Activated CD4-positive, alpha-beta memory T cell treated with anti-CD3 and anti-CD28 coated beads, Interleukin-2, amount 10 ng/mL, durations not matched to agents 7 days and 5 days (primary cell): Measurements from ENCODE around the gene DOK6. TPM values are rescaled to one million over a fixed set of nuclear protein-coding genes. Genes with fewer than 3 reads are reported as not detected.

Source experiments
- CTCF ChIA-PET: fragments of 350-600 bp; sonication (Branson Sonifier 250); formaldehyde crosslinking; loops from one replicate; lab custom pipeline; 2021; ENCODE audit warnings: antibody characterized with exemption, inconsistent platforms; lab: Charles Lee
- POLR2A ChIA-PET: fragments of 350-600 bp; sonication (Branson Sonifier 250); formaldehyde crosslinking; loops from one replicate; lab custom pipeline; 2021; ENCODE audit warnings: antibody characterized with exemption; lab: Charles Lee
- DNase-seq: peaks from one replicate; pipeline ENCODE4 v3.0.0-alpha.2; 2020
- H3K27ac Mint-ChIP-seq: one replicate; pipeline ENCODE4 v1.8.0; 2021; ENCODE audit warnings: mild to moderate bottlenecking, mixed read lengths
- H3K27me3 Mint-ChIP-seq: one replicate; pipeline ENCODE4 v1.8.0; 2021; ENCODE audit warnings: mixed read lengths
- H3K36me3 Mint-ChIP-seq: one replicate; pipeline ENCODE4 v1.8.0; 2021; ENCODE audit warnings: low read depth, mixed read lengths
- H3K4me1 Mint-ChIP-seq: one replicate; pipeline ENCODE4 v1.8.0; 2021; ENCODE audit warnings: mixed read lengths
- H3K4me3 Mint-ChIP-seq: one replicate; pipeline ENCODE4 v1.8.0; 2021; ENCODE audit warnings: mild to moderate bottlenecking, mixed read lengths
- H3K9me3 Mint-ChIP-seq: one replicate; pipeline ENCODE4 v1.8.0; 2021; ENCODE audit warnings: mixed read lengths
- total RNA-seq, 2 experiments: library from RNA; stranded (reverse); gene quantifications; one replicate each; pipeline ENCODE4 v1.2.3, GENCODE V29; 2021

The DOK6 gene
- total RNA-seq, 2 experiments from 2014 or later, result not detected

DNA sequence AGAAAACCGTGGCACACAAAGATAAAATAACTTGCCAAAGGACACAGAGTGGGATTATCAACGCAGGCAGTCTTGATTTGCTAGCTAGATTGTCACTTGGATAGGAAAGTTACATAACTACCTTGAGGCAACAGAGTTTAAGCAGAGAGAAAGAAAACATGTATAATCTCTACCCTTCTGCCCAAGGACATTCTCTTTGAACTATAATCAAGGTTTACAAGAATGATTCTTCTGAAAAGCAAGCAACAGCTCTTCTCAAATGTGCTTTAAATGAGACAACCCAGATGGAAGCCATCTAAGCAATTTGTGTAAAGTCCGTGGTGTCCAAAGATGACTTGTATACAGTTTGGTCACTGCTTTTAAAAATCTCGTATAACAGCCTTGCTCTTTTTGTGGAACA is 369.6 kb downstream of the DOK6 start:
- ChIA-PET POLR2A (no interaction called here), CTCF (no interaction called here)
- H3K27ac Mint-ChIP-seq, result no peak overlapping the region
- peaks cover 10% of the 10 kb centered on the region for H3K4me1 Mint-ChIP-seq
- no peak for DNase-seq
- peaks cover 11% of the 10 kb centered on the region for H3K36me3 Mint-ChIP-seq
- H3K27me3 Mint-ChIP-seq, result no peaks in the 10 kb centered on the region
- peaks cover 2% of the 10 kb centered on the region for H3K9me3 Mint-ChIP-seq
- H3K4me3 Mint-ChIP-seq, result no peak overlapping the region

DNA sequence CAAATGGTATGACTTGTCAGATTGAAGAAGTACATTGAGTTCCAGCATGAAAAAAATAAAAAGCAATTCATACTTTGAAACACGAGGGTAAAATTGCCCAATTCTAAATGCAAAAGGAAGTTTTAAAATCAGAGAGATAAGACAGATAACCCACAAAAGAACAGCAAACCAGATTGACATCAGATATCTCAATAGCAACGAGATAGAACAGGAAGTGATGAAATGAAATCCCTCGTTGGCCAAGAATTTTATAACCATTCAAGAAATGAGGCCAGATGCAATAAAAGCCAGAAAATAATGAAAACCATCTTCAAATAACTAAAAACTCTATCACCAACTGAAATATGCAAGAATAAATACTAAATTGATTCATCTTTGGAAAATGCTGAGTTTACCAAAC is 374.1 kb downstream of the DOK6 start:
- Mint-ChIP-seq H3K36me3 (peaks cover 11% of the 10 kb centered on the region), H3K27ac (no peak overlapping the region), H3K27me3 (no peaks in the 10 kb centered on the region), H3K4me1 (peaks cover 10% of the 10 kb centered on the region), H3K9me3 (peaks cover 2% of the 10 kb centered on the region), H3K4me3 (no peak overlapping the region)
- no peak for DNase-seq
- ChIA-PET CTCF (no interaction called here), POLR2A (no interaction called here)

DNA sequence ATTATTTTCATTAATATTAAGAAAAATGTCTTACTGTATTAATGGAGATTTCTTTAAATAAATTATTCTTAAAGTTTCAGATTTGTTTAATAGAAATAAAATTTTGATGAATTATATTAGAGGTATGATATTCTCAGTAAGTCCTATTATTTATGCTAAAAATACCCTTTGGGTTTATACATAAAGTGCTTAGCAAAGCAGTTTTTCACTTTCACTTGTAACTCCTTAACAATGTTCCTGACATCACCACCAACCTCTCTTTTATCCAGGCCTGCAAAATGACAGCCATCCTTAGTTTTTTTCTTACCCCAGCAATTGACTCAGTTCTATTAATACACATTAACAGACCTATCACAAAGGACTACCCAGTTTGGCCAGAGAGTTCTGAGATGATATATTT is 376.6 kb downstream of the DOK6 start:
- POLR2A ChIA-PET, result no interaction called here
- Mint-ChIP-seq H3K4me1 (peaks cover 10% of the 10 kb centered on the region), H3K9me3 (peaks cover 2% of the 10 kb centered on the region), H3K27me3 (no peaks in the 10 kb centered on the region), H3K27ac (no peak overlapping the region), H3K4me3 (no peak overlapping the region), H3K36me3 (peaks cover 11% of the 10 kb centered on the region)
- CTCF ChIA-PET, result no interaction called here
- DNase-seq, result no peak

GRCh38 chr18:69778680-69779079 is 378.0 kb downstream of the DOK6 start:
- peaks cover 2% of the 10 kb centered on the region for H3K9me3 Mint-ChIP-seq
- no peaks in the 10 kb centered on the region for H3K36me3 Mint-ChIP-seq
- H3K27ac Mint-ChIP-seq, result no peak overlapping the region
- no peak for DNase-seq
- CTCF ChIA-PET, result no interaction called here
- H3K4me3 Mint-ChIP-seq, result no peak overlapping the region
- POLR2A ChIA-PET, result no interaction called here
- H3K27me3 Mint-ChIP-seq, result no peaks in the 10 kb centered on the region
- peaks cover 10% of the 10 kb centered on the region for H3K4me1 Mint-ChIP-seq

- H3K4me1 Mint-ChIP-seq, result no peaks in the 10 kb centered on the region
- H3K36me3 Mint-ChIP-seq, result no peaks in the 10 kb centered on the region
- H3K9me3 Mint-ChIP-seq, result no peaks in the 10 kb centered on the region
- ChIA-PET CTCF (interaction anchor here (1.2 kb wide), 1 partner anchor 21 kb away, joined by 3 read pairs; no protein-coding TSS in a partner anchor), POLR2A (no interaction called here)
- no peak overlapping the region for H3K4me3 Mint-ChIP-seq
- H3K27ac Mint-ChIP-seq, result no peak overlapping the region
- no peaks in the 10 kb centered on the region for H3K27me3 Mint-ChIP-seq
- DNase-seq, result no peak
These were observed 380.2 kb downstream of the DOK6 start for GRCh38 chr18:69780851-69781250.

GRCh38 chr18:69784815-69785214 is 384.1 kb downstream of the DOK6 start:
- POLR2A ChIA-PET, result no interaction called here
- no peaks in the 10 kb centered on the region for H3K27me3 Mint-ChIP-seq

DNA sequence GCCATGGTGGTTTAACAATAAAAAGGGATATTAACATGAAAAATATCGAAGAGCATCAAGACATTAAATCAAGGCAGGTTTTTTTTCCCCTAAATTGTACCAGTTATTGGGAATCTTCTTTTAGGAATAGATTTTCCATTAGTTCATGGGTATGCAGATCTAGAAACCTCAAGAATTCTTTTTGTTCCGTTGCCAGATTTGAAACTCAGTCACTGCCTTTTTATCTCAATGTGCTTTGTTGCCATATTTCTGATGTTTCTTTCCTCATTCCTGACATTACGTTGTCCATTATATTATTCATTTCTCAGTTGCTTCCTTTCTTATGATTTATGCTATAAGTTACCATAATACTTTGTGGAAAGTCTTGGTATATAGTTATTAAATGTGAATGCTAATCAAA is 384.8 kb downstream of the DOK6 start:
- Mint-ChIP-seq H3K27me3 (no peaks in the 10 kb centered on the region), H3K9me3 (no peaks in the 10 kb centered on the region), H3K4me1 (no peaks in the 10 kb centered on the region), H3K27ac (no peak overlapping the region), H3K36me3 (no peaks in the 10 kb centered on the region), H3K4me3 (no peak overlapping the region)
- ChIA-PET CTCF (no interaction called here), POLR2A (no interaction called here)
- DNase-seq, result no peak

More at GRCh38 chr18:69784815-69785214, 384.1 kb downstream of the DOK6 start:
- Mint-ChIP-seq H3K36me3 (no peaks in the 10 kb centered on the region), H3K4me3 (no peak overlapping the region), H3K27ac (no peak overlapping the region), H3K4me1 (no peaks in the 10 kb centered on the region), H3K9me3 (no peaks in the 10 kb centered on the region)
- no peak for DNase-seq
- CTCF ChIA-PET, result no interaction called here

GRCh38 chr18:69786427-69786826 is 385.7 kb downstream of the DOK6 start:
- Mint-ChIP-seq H3K36me3 (no peaks in the 10 kb centered on the region), H3K9me3 (no peaks in the 10 kb centered on the region), H3K27ac (no peak overlapping the region), H3K4me3 (no peak overlapping the region), H3K4me1 (no peaks in the 10 kb centered on the region), H3K27me3 (no peaks in the 10 kb centered on the region)
- ChIA-PET POLR2A (no interaction called here), CTCF (no interaction called here)
- DNase-seq, result no peak

DNA sequence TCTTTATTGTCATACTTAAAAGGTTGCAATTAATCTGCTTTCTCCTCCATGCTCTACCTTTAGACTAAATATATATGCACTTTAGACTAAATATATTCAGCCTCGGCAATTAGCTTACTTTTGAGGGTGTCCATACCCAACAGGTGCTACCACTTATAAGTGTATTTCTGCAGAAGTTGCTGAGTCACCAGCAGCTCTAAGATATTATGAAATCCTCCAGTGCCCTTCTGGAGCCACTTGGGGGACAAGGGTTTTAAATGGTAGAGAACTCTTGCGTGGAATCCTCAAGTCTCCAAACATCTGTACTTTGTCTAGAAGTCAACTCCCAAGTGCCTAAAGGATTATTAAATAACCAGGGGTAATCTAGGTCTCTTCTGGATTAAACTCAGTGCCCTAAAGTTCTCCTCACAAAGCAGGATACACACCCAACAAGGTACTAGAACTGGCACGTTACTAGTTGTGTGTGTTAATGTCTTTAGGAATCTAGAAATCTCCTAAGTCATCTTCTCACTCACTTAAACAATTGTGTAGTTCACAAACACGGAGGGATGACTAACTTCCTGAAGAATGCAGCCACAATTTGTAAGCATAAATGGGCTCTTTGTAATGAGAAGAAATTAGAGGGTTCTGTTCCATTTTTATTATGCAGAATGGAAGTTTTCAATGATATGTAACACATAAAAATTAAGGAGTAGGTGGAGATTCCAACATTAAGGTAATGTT is 387.3 kb downstream of the DOK6 start:
- H3K4me1 Mint-ChIP-seq, result no peaks in the 10 kb centered on the region
- POLR2A ChIA-PET, result no interaction called here
- H3K9me3 Mint-ChIP-seq, result no peaks in the 10 kb centered on the region
- no peak overlapping the region for H3K27ac Mint-ChIP-seq
- CTCF ChIA-PET, result no interaction called here
- H3K4me3 Mint-ChIP-seq, result no peak overlapping the region
- H3K27me3 Mint-ChIP-seq, result no peaks in the 10 kb centered on the region
- H3K36me3 Mint-ChIP-seq, result no peaks in the 10 kb centered on the region
- no peak for DNase-seq

GRCh38 chr18:69789794-69790193 is 389.1 kb downstream of the DOK6 start:
- H3K4me1 Mint-ChIP-seq, result no peaks in the 10 kb centered on the region
- H3K27me3 Mint-ChIP-seq, result no peaks in the 10 kb centered on the region
- ChIA-PET POLR2A (no interaction called here), CTCF (no interaction called here)
- DNase-seq, result no peak
- H3K4me3 Mint-ChIP-seq, result no peak overlapping the region
- no peaks in the 10 kb centered on the region for H3K9me3 Mint-ChIP-seq
- no peak overlapping the region for H3K27ac Mint-ChIP-seq
- no peaks in the 10 kb centered on the region for H3K36me3 Mint-ChIP-seq

DNA sequence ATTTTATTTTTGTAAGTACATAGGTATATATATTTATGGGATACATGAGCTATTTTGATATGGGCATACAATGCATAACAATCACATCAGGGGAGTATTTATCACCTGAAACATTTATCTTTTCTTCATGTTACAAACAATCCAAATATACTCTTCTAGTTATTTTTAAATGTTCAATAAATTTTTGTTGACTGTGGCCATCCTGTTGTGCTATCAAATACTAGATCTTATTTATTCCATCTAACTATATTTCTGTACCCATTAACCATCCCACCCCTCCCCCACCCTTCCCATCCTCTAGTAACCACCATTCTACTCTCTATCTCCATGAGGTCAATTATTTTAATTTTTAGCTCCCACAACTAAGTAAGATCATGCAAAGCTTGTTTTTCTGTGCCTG is 390.0 kb downstream of the DOK6 start:
- no peaks in the 10 kb centered on the region for H3K27me3 Mint-ChIP-seq
- H3K4me1 Mint-ChIP-seq, result no peaks in the 10 kb centered on the region
- H3K4me3 Mint-ChIP-seq, result no peak overlapping the region
- no peak for DNase-seq
- no peak overlapping the region for H3K27ac Mint-ChIP-seq
- ChIA-PET POLR2A (no interaction called here), CTCF (no interaction called here)
- H3K9me3 Mint-ChIP-seq, result no peaks in the 10 kb centered on the region
- no peaks in the 10 kb centered on the region for H3K36me3 Mint-ChIP-seq

- ChIA-PET CTCF (no interaction called here), POLR2A (no interaction called here)
- no peaks in the 10 kb centered on the region for H3K9me3 Mint-ChIP-seq
- no peak for DNase-seq
- H3K27ac Mint-ChIP-seq, result no peak overlapping the region
- no peak overlapping the region for H3K4me3 Mint-ChIP-seq
- H3K36me3 Mint-ChIP-seq, result no peaks in the 10 kb centered on the region
- no peaks in the 10 kb centered on the region for H3K27me3 Mint-ChIP-seq
- H3K4me1 Mint-ChIP-seq, result no peaks in the 10 kb centered on the region
These were observed 395.1 kb downstream of the DOK6 start for GRCh38 chr18:69795791-69796190.

- H3K27me3 Mint-ChIP-seq, result no peaks in the 10 kb centered on the region
- no peak overlapping the region for H3K4me3 Mint-ChIP-seq
- no peaks in the 10 kb centered on the region for H3K4me1 Mint-ChIP-seq
- POLR2A ChIA-PET, result no interaction called here
- no peak for DNase-seq
- no peak overlapping the region for H3K27ac Mint-ChIP-seq
- CTCF ChIA-PET, result no interaction called here
- no peaks in the 10 kb centered on the region for H3K9me3 Mint-ChIP-seq
- peaks cover 5% of the 10 kb centered on the region for H3K36me3 Mint-ChIP-seq
These were observed 404.3 kb downstream of the DOK6 start for GRCh38 chr18:69804776-69805501.

DNA sequence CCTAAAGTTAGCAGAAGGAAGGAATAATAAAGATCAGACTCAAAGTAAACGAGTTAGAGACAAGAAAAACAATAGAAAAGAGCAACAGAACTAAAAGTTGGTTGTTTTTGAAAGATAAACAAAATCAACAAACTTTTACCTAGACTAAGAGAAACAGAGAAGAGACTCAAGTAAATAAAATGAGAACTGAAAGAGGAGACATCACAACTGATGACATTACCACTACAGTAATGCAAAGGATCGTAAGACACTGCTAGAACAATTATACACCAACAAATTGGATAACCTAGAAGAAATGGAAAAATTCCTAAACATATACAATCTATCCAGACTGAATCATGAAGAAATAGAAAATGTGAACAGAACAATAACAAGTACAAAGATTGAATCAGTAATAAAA is 407.7 kb downstream of the DOK6 start:
- H3K4me3 Mint-ChIP-seq, result no peak overlapping the region
- DNase-seq, result no peak
- peaks cover 4% of the 10 kb centered on the region for H3K9me3 Mint-ChIP-seq
- CTCF ChIA-PET, result no interaction called here
- no peaks in the 10 kb centered on the region for H3K27me3 Mint-ChIP-seq
- POLR2A ChIA-PET, result no interaction called here
- H3K36me3 Mint-ChIP-seq, result peaks cover 18% of the 10 kb centered on the region
- no peaks in the 10 kb centered on the region for H3K4me1 Mint-ChIP-seq
- no peak overlapping the region for H3K27ac Mint-ChIP-seq
